Measurements from ENCODE around the gene IRF7. TPM values are rescaled to one million over a fixed set of nuclear protein-coding genes. Genes with fewer than 3 reads are reported as not detected.
A peak's percentile ranks its signal among the peaks of the same experiment; 100 is the strongest.

Gene IRF7
- total and polyA plus RNA-seq, 2 donors from 2014 or later: 21.5 to 36.7 TPM

DNA sequence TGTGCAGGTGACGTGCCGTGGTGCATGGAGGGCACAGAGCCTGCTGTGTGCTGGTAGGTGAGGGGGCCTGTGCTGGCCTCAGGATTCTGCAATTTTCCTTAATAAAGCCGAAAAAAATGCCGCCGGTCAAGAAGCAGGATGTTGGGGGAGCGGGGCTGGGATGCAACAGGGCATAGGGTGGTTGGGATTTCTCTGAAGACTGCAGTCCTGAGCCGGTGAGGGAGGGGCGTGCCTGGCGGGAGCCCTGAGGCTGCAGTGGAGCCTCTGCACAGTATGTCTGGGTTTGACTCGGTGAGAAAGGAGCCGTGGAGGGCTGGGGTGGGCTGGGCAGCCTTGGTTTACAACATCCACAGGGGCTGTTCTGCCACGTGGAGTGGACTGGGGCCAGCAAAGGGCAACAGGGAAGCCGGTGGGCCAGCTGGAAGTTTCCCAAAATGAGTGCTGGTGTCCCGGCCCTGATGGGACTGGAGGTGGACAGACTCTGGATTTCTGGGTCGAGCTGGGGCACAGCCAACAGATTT, 7.7 kb upstream of the IRF7 start:
- FAIRE-seq (no peak), DNase-seq (no peak)
- no peak for TF ChIP-seq CTCF (IDR thresholded peaks at IDR 0.05; ENCODE audit: borderline replicate concordance, extremely low read depth, insufficient read depth)
- no peak overlapping the region for H3K4me3 ChIP-seq (ENCODE audit: low read length in 3 of 3)
- no peaks in the 10 kb centered on the region for H3K36me3 ChIP-seq (ENCODE audit: control insufficient read depth in 2 of 3, insufficient read depth in 3 of 3, low read length in 3 of 3)
- H3K27ac ChIP-seq (ENCODE audit: low read depth in 2 of 2, low read length in 2 of 2): no peak overlapping the region
- no peak overlapping the region for H3K9ac ChIP-seq (ENCODE audit: low read length in 3 of 3)
- H3K27me3 ChIP-seq (ENCODE audit: control insufficient read depth, insufficient read depth, low read length): peaks cover 3% of the 10 kb centered on the region
- no peaks in the 10 kb centered on the region for H3K4me1 ChIP-seq (ENCODE audit: control insufficient read depth in 2 of 3, insufficient read depth in 2 of 3, low read depth in 1 of 3, low read length in 3 of 3)
- intact Hi-C loops (cut with DNase I): no loop called here
- no peaks in the 10 kb centered on the region for H3K9me3 ChIP-seq (ENCODE audit: control insufficient read depth in 2 of 3, insufficient read depth in 1 of 3, low read length in 3 of 3)

- TF ChIP-seq CTCF (IDR thresholded peaks at IDR 0.05; ENCODE audit: borderline replicate concordance, extremely low read depth, insufficient read depth): no peak
- no peak overlapping the region for H3K4me3 ChIP-seq (ENCODE audit: low read length in 3 of 3)
- H3K36me3 ChIP-seq (ENCODE audit: control insufficient read depth in 2 of 3, insufficient read depth in 3 of 3, low read length in 3 of 3): no peaks in the 10 kb centered on the region
- intact Hi-C loops (cut with DNase I): no loop called here
- H3K27ac ChIP-seq (ENCODE audit: low read depth in 2 of 2, low read length in 2 of 2): no peak overlapping the region
- FAIRE-seq (no peak), DNase-seq (peak in 1 of 5 donors; percentile 43)
- no peaks in the 10 kb centered on the region for H3K9me3 ChIP-seq (ENCODE audit: control insufficient read depth in 2 of 3, insufficient read depth in 1 of 3, low read length in 3 of 3)
- no peaks in the 10 kb centered on the region for H3K4me1 ChIP-seq (ENCODE audit: control insufficient read depth in 2 of 3, insufficient read depth in 2 of 3, low read depth in 1 of 3, low read length in 3 of 3)
- no peaks in the 10 kb centered on the region for H3K27me3 ChIP-seq (ENCODE audit: control insufficient read depth, insufficient read depth, low read length)
- H3K9ac ChIP-seq (ENCODE audit: low read length in 3 of 3): no peak overlapping the region
Observed at GRCh38 chr11:621838-622237, 6.1 kb upstream of the IRF7 start.

DNA sequence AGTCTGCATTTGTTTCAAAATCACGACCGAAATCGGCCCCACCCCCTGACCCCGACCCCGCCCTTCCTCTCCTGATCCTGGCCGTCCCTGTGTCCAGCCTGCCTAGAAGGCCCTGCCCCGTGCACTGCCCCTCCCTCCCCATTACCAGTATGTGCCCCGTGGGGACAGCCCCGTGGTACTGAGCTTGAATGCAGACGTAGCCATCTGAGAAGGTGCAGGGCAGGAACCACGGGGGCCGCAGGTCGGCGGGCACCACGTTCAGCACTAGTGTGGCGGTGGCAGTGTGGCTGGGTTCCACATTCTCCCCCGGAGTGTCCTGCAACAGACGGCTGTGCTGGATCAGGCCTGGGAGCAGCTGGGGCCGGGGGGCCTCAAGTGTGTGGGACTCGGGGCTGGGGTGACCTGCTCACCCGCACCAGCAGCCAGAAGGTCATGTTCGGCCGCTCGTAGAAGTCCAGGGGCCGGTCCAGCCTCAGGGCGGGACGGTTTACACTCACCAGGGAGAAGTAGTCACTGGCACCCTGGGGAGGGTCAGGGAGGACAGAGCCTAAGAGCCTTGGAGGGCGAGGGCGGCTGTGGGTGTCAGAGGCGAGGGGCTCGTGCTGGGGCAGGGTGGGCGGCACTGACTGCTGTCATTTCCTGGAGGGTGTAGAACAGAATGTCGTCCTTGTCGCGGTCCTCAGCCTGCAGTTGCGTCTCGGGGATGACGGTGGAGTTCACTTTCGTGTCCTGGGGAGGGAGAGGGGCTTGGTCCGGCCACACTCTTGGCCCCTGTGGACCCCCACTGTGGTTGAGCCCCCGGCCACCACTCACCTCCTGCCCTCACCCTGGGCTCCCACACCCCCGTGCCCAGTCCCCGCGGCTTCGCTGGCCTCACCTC, 5.4 kb upstream of the IRF7 start:
- no peak for TF ChIP-seq CTCF (IDR thresholded peaks at IDR 0.05; ENCODE audit: borderline replicate concordance, extremely low read depth, insufficient read depth)
- FAIRE-seq: no peak
- intact Hi-C loops (cut with DNase I): no loop called here
- H3K4me3 ChIP-seq (ENCODE audit: low read length in 3 of 3): no peak overlapping the region
- no peaks in the 10 kb centered on the region for H3K36me3 ChIP-seq (ENCODE audit: control insufficient read depth in 2 of 3, insufficient read depth in 3 of 3, low read length in 3 of 3)
- H3K4me1 ChIP-seq (ENCODE audit: control insufficient read depth in 2 of 3, insufficient read depth in 2 of 3, low read depth in 1 of 3, low read length in 3 of 3): no peaks in the 10 kb centered on the region
- peak in 2 of 5 donors; percentile 47 to 72 for DNase-seq
- no peak overlapping the region for H3K9ac ChIP-seq (ENCODE audit: low read length in 3 of 3)
- H3K27me3 ChIP-seq (ENCODE audit: control insufficient read depth, insufficient read depth, low read length): no peaks in the 10 kb centered on the region
- H3K27ac ChIP-seq (ENCODE audit: low read depth in 2 of 2, low read length in 2 of 2): no peak overlapping the region
- H3K9me3 ChIP-seq (ENCODE audit: control insufficient read depth in 2 of 3, insufficient read depth in 1 of 3, low read length in 3 of 3): no peaks in the 10 kb centered on the region

Data from kidney (tissue), 14 donors.